ENCODE data around the gene DYNLRB2.

The DYNLRB2 gene

GRCh38 chr16:80552277-80552676, 11.5 kb downstream of the DYNLRB2 start:
- DNase-seq (ENCODE audit: low read depth): no peak

GRCh38 chr16:80554033-80554432, 13.2 kb downstream of the DYNLRB2 start:
- no peak for DNase-seq (ENCODE audit: low read depth)

- no peak for DNase-seq (ENCODE audit: low read depth)
These were observed 15.7 kb downstream of the DYNLRB2 start for GRCh38 chr16:80556481-80556880.

- DNase-seq (ENCODE audit: low read depth): no peak
These were observed 16.2 kb downstream of the DYNLRB2 start for GRCh38 chr16:80557037-80557436.

- DNase-seq (ENCODE audit: low read depth): no peak
These were observed 18.6 kb downstream of the DYNLRB2 start for GRCh38 chr16:80559369-80559768.

GRCh38 chr16:80563066-80563465, 22.3 kb downstream of the DYNLRB2 start:
- no peak for DNase-seq (ENCODE audit: low read depth)

- no peak for DNase-seq (ENCODE audit: low read depth)
These were observed 23.6 kb downstream of the DYNLRB2 start for GRCh38 chr16:80564394-80564793.

- peak; percentile 24 for DNase-seq (ENCODE audit: low read depth)
These were observed 28.8 kb downstream of the DYNLRB2 start for GRCh38 chr16:80569440-80570105.

GRCh38 chr16:80570106-80570478, 29.3 kb downstream of the DYNLRB2 start:
- no peak for DNase-seq (ENCODE audit: low read depth)

GRCh38 chr16:80573700-80574120, 32.9 kb downstream of the DYNLRB2 start:
- no peak for DNase-seq (ENCODE audit: low read depth)

GRCh38 chr16:80576343-80576912, 35.6 kb downstream of the DYNLRB2 start:
- DNase-seq (ENCODE audit: low read depth): no peak

GRCh38 chr16:80577485-80578280, 36.9 kb downstream of the DYNLRB2 start:
- DNase-seq (ENCODE audit: low read depth): no peak

GRCh38 chr16:80580109-80580832, 39.5 kb downstream of the DYNLRB2 start:
- DNase-seq (ENCODE audit: low read depth): peak; percentile 3

- DNase-seq (ENCODE audit: low read depth): no peak
These were observed 42.7 kb downstream of the DYNLRB2 start for GRCh38 chr16:80583466-80583865.

GRCh38 chr16:80585764-80586163, 45.0 kb downstream of the DYNLRB2 start:
- DNase-seq (ENCODE audit: low read depth): no peak

- DNase-seq (ENCODE audit: low read depth): no peak
These were observed 45.7 kb downstream of the DYNLRB2 start for GRCh38 chr16:80586476-80586875.

GRCh38 chr16:80587071-80587470, 46.3 kb downstream of the DYNLRB2 start:
- DNase-seq (ENCODE audit: low read depth): no peak

GRCh38 chr16:80591071-80591915, 50.5 kb downstream of the DYNLRB2 start:
- no peak for DNase-seq (ENCODE audit: low read depth)

- no peak for DNase-seq (ENCODE audit: low read depth)
These were observed 51.5 kb downstream of the DYNLRB2 start for GRCh38 chr16:80592273-80592672.

GRCh38 chr16:80594756-80595155, 54.0 kb downstream of the DYNLRB2 start:
- DNase-seq (ENCODE audit: low read depth): no peak

GRCh38 chr16:80596507-80597207, 55.9 kb downstream of the DYNLRB2 start:
- DNase-seq (ENCODE audit: low read depth): no peak

Measured in stimulated activated CD8-positive, alpha-beta memory T cell treated with anti-CD3 and anti-CD28 coated beads, Interleukin-15, amount 100 ng/mL, for 24 hours (primary cell).